HFFc6 (cell line): Measurements from ENCODE around the gene PLLP. TPM values are rescaled to one million over a fixed set of nuclear protein-coding genes. Genes with fewer than 3 reads are reported as not detected.

ENCODE experiments used
- DNase-seq: peaks from one replicate; pipeline ENCODE4 v3.0.0-alpha.2; 2018
- H3K27ac Mint-ChIP-seq: 2 replicates; pipeline ENCODE4 v1.8.0; 2020; ENCODE audit warnings: mild to moderate bottlenecking, mixed read lengths
- H3K27me3 Mint-ChIP-seq: 2 replicates; pipeline ENCODE4 v1.8.0; 2021; ENCODE audit warnings: mild to moderate bottlenecking, moderate library complexity, mixed read lengths; ENCODE audit not compliant: insufficient read depth
- H3K36me3 Mint-ChIP-seq: 2 replicates; pipeline ENCODE4 v1.8.0; 2021; ENCODE audit warnings: low read depth, mixed read lengths
- H3K4me1 Mint-ChIP-seq: 2 replicates; pipeline ENCODE4 v1.8.0; 2020; ENCODE audit warnings: low read depth, mixed read lengths
- H3K4me3 Mint-ChIP-seq: 2 replicates; pipeline ENCODE4 v1.8.0; 2020; ENCODE audit warnings: mild to moderate bottlenecking, moderate library complexity, mixed read lengths
- H3K9me3 Mint-ChIP-seq: 2 replicates; pipeline ENCODE4 v1.8.0; 2020; ENCODE audit warnings: mild to moderate bottlenecking, mixed read lengths
- CTCF ChIP-seq: fragments of 200-600 bp; sonication (generic); IDR thresholded peaks from 2 replicates; pipeline ENCODE4 v1.5.0; 2021; ENCODE audit warnings: antibody characterized with exemption, mild to moderate bottlenecking
- total RNA-seq, 6 experiments: library from RNA; stranded (reverse); fragmentation: NEBNext Ultra II Directional; extraction: Animal tissue kit (Norgen Biotek cat#: 25700); gene quantifications; 2 replicates in 1 of 6; 3 replicates in 5 of 6; pipeline ENCODE4 v1.2.3, GENCODE V29; 2021

The PLLP gene
- total RNA-seq, 6 experiments from 2014 or later: not detected

DNA sequence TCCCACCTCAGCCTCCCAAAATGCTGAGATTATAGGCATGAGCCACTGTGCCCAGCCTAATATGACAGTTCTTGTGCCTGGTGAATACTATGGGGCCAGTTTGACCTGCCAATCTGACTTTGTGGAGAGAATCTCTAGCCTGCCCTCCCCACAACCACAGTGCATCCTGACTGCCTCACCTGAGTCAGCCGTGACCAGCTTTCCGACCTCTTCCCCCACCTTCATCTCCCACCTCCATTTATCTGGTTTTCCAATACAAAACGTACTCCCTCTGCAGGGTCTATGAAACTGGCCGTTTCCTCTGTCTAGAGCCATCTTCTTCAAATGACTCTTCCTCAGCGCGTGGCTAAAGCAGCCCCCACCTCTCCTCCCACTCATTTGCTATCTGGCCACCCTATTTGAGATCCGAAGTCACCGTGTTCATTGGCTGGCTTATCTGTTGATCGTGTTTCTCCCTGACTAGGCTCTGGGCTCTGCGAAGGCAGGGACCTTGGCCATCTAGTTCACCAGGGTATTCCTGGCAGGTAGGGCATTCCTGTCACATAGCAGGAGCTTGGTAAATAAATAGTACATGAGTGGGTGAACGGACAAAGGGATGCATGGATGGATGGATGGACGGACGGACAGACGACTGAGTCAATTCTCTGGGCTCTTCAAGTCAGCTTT, 22.3 kb upstream of the PLLP start:
- H3K27me3 Mint-ChIP-seq: peaks cover 44% of the 10 kb centered on the region
- H3K4me3 Mint-ChIP-seq: no peak overlapping the region
- no peaks in the 10 kb centered on the region for H3K9me3 Mint-ChIP-seq
- no peak for TF ChIP-seq CTCF
- no peak for DNase-seq
- no peak overlapping the region for H3K27ac Mint-ChIP-seq
- H3K4me1 Mint-ChIP-seq: peaks cover 7% of the 10 kb centered on the region; the same call in 1 of the 2 replicates
- no peaks in the 10 kb centered on the region for H3K36me3 Mint-ChIP-seq

DNA sequence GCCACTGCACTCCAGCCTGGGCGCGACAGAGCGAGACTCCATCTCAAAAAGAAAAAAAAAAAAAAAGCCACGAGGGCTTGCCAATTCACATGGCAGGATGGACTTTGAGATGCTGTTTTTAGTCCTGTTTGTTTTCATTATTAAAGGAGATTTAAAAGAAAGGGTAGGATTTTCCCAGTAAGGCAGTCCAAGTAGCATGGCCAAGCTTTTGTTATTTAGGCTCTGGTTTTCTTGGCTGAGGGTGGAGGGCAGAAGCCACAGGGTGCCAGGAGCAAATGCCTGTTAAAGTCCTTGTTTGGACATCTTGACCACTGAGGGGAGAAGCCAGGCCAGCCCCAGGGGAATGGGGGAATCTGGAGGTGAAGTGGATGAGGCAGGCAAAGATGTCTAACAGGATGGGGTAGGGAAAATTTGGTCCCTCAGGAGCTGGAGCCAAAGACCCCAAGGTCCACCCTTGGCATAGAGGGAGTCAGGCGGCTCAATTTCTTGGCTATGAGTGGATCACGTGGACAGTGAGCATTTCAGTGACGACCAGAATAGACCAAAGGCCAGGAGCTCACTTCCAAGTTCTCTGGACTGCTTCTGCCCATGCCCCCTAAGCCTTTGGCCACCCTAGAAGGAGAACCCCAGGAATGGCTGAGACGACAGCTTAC, 20.8 kb upstream of the PLLP start:
- no peak overlapping the region for H3K27ac Mint-ChIP-seq

DNA sequence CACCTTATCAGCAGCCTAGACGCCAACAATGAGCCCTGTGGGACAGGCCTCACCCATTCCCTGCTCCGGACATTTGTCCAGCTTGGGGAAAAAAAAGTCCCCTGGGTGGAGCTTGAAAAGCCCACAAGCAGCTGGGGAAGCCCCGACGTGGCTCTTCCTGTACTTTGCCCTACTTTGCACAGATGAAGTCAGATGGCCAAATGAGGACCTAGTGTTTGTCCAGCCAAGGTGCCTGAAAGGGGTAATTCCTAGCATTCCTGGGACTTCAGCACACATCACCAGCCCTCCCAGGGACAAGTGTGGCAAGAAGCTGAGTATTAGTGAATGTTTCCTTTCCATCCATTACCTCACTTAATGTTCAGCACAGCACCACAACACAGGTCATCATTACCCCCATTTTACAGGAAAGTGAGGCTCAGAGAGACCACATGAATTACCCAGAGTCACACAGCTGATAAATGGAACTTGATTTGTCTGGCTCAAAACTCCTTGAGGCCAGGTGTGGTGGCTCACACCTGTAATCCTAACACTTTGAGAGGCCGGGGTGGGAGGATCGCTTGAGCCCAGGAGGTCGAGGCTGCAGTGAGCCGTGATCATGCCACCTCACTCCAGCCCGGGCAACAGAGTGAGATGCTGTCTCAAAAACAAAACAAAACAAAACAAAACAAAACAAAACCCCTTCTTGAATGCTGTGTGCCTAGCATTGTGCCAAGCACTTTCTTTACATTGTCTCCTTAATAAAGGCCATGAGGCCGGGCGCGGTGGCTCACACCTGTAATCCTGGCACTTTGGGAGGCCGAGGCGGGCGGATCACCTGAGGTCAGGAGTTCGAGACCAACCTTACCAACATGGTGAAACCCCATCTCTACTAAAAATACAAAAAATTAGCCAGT, 19.9 kb upstream of the PLLP start:
- TF ChIP-seq CTCF: no peak
- Mint-ChIP-seq H3K9me3 (no peaks in the 10 kb centered on the region), H3K27me3 (peaks cover 38% of the 10 kb centered on the region), H3K4me3 (no peak overlapping the region), H3K36me3 (no peaks in the 10 kb centered on the region), H3K27ac (no peak overlapping the region), H3K4me1 (peaks cover 7% of the 10 kb centered on the region; the same call in 1 of the 2 replicates)
- DNase-seq: no peak

More for the DNA sequence above, 20.8 kb upstream of the PLLP start:
- H3K4me1 Mint-ChIP-seq: peaks cover 7% of the 10 kb centered on the region; the same call in 1 of the 2 replicates
- H3K36me3 Mint-ChIP-seq: no peaks in the 10 kb centered on the region
- no peak overlapping the region for H3K4me3 Mint-ChIP-seq
- peaks cover 42% of the 10 kb centered on the region for H3K27me3 Mint-ChIP-seq
- no peaks in the 10 kb centered on the region for H3K9me3 Mint-ChIP-seq
- DNase-seq: no peak
- TF ChIP-seq CTCF: no peak

DNA sequence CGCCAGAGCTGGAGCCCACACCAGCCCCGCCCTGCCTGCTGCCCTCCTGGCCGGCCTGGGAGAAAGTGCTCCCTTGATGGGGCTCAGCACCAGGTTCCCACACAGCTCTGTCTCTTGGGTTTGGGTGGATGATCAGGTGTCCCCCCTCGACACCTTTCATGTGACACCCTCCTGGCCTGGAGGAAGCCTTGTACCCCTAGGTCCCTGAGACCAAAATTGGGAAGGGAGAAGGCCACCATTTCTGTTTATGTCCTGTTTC, 19.4 kb upstream of the PLLP start:
- Mint-ChIP-seq H3K4me1 (peaks cover 7% of the 10 kb centered on the region; the same call in 1 of the 2 replicates), H3K27ac (no peak overlapping the region), H3K27me3 (peaks cover 37% of the 10 kb centered on the region), H3K36me3 (no peaks in the 10 kb centered on the region), H3K4me3 (no peak overlapping the region), H3K9me3 (no peaks in the 10 kb centered on the region)
- DNase-seq: no peak
- no peak for TF ChIP-seq CTCF

GRCh38 chr16:57303021-57303909, 18.8 kb upstream of the PLLP start:
- Mint-ChIP-seq H3K36me3 (no peaks in the 10 kb centered on the region), H3K27me3 (peaks cover 37% of the 10 kb centered on the region), H3K4me1 (peaks cover 7% of the 10 kb centered on the region; the same call in 1 of the 2 replicates), H3K27ac (no peak overlapping the region), H3K4me3 (no peak overlapping the region), H3K9me3 (no peaks in the 10 kb centered on the region)
- DNase-seq: no peak
- TF ChIP-seq CTCF: no peak
